HepG2 (cell line): ENCODE data around the gene CES2. TPM values are rescaled to one million over a fixed set of nuclear protein-coding genes. Genes with fewer than 3 reads are reported as not detected.

Experiments used
- ARID4A ChIP-seq: sonication (generic); formaldehyde crosslinking; IDR thresholded peaks from 2 replicates; pipeline ENCODE4 v1.5.0; 2020; ENCODE audit warnings: mild to moderate bottlenecking, missing genetic modification reagents, borderline replicate concordance
- BCL3 ChIP-seq: sonication (generic); formaldehyde crosslinking; IDR thresholded peaks from 2 replicates; pipeline ENCODE4 v1.5.1; 2020; ENCODE audit warnings: mild to moderate bottlenecking, missing genetic modification reagents, moderate library complexity
- CEBPZ ChIP-seq: IDR thresholded peaks from 2 replicates; pipeline ENCODE4 v1.6.1; 2012; ENCODE audit warnings: low read length, improper control_type of control experiment
- HNRNPUL1 ChIP-seq: fragments of 200-400 bp; formaldehyde crosslinking; IDR thresholded peaks from 2 replicates; pipeline ENCODE4 v1.6.1; 2017; ENCODE audit warnings: low read depth, mild to moderate bottlenecking, low read length, moderate library complexity
- IKZF5 ChIP-seq: IDR thresholded peaks from 2 replicates; pipeline ENCODE4 v1.6.1; 2018; ENCODE audit warnings: missing genetic modification reagents, mild to moderate bottlenecking, missing compliant biosample characterization
- MIXL1 ChIP-seq: IDR thresholded peaks from 2 replicates; pipeline ENCODE4 v1.6.1; 2016
- NCOR1 ChIP-seq: fragments of 200-600 bp; sonication (generic); IDR thresholded peaks from 2 replicates; pipeline ENCODE4 v1.7.0; 2017; ENCODE audit warnings: antibody characterized with exemption, low read length, borderline replicate concordance
- NFYB ChIP-seq: sonication (generic); formaldehyde crosslinking; IDR thresholded peaks from 2 replicates; pipeline ENCODE4 v1.4.0; 2020; ENCODE audit warnings: missing genetic modification reagents
- PHB2 ChIP-seq: fragments of 450-650 bp; IDR thresholded peaks from 2 replicates; pipeline ENCODE4 v1.6.1; 2018; ENCODE audit not compliant: partially characterized antibody
- RXRA ChIP-seq: sonication (generic); formaldehyde crosslinking; IDR thresholded peaks from 2 replicates; pipeline ENCODE4 v1.5.1; 2020; ENCODE audit warnings: missing genetic modification reagents
- SMAD1 ChIP-seq: sonication (generic); formaldehyde crosslinking; IDR thresholded peaks from 2 replicates; pipeline ENCODE4 v1.4.0; 2020; ENCODE audit warnings: missing genetic modification reagents, low read depth, mild to moderate bottlenecking, borderline replicate concordance
- ZKSCAN5 ChIP-seq: sonication (generic); formaldehyde crosslinking; IDR thresholded peaks from 2 replicates; pipeline ENCODE4 v1.5.1; 2020; ENCODE audit warnings: mild to moderate bottlenecking, missing genetic modification reagents
- ZNF101 ChIP-seq: sonication (generic); formaldehyde crosslinking; IDR thresholded peaks from 2 replicates; pipeline ENCODE4 v1.4.0; 2020; ENCODE audit warnings: mild to moderate bottlenecking, low read depth, missing genetic modification reagents, borderline replicate concordance
- polyA plus RNA-seq, 8 experiments: library from polyadenylated mRNA; depleted of rRNA in 3 of 8; stranded (reverse) in 7 of 8; unstranded in 1 of 8; fragments of >200 nt; fragmentation: Illumina TruSeq in 4 of 8; extraction: Trizol in 4 of 8; gene quantifications; 2 replicates each; pipeline versions ENCODE4 v1.2.1 to v1.2.3, GENCODE V29; 2011 to 2016; ENCODE audit warnings: low read depth in 4 of 8, missing spikeins in 1 of 8, mixed read lengths in 1 of 8; ENCODE audit not compliant: insufficient read depth in 1 of 8
- total RNA-seq, 5 experiments: library from RNA; depleted of rRNA; stranded (reverse); fragments of >200 nt; fragmentation: Illumina TruSeq; extraction: Trizol; gene quantifications; 2 replicates each; pipeline ENCODE4 v1.2.3, GENCODE V29; 2016; ENCODE audit warnings: low read depth in 1 of 5
- TF ChIP-seq, protein P1 (sequence below): IDR thresholded peaks from 2 replicates; pipeline ENCODE4 v1.6.1; 2012; ENCODE audit warnings: low read depth, low read length, improper control_type of control experiment
- TF ChIP-seq, protein P2 (sequence below): sonication (generic); formaldehyde crosslinking; IDR thresholded peaks from 2 replicates; pipeline ENCODE4 v1.4.0; 2020; ENCODE audit warnings: missing genetic modification reagents

Gene CES2
- total and polyA plus RNA-seq, 2 of the 13 experiments (the other 11 are each of a cell fraction or from before 2014, with no cell fraction given): 50.6 to 63.8 TPM

- TF ChIP-seq CEBPZ (no peak), NCOR1 (peak; percentile 61; the same call in 1 of the 2 replicates), NFYB (CRISPR knock-in tag) (peak; percentile 70), ZKSCAN5 (CRISPR knock-in tag) (no peak), SMAD1 (no peak), IKZF5 (CRISPR knock-in tag) (peak; percentile 46; the same call in 1 of the 2 replicates), HNRNPUL1 (no peak), RXRA (CRISPR knock-in tag) (no peak), PHB2 (no peak), ARID4A (CRISPR knock-in tag) (no peak; the same call in 1 of the 2 replicates), ZNF101 (CRISPR knock-in tag) (no peak), MIXL1 (CRISPR knock-in tag) (peak; percentile 83), BCL3 (CRISPR knock-in tag) (0 out of 2 replicates have a peak, but pooled peaks have one; percentile 5)
- TF ChIP-seq, protein P1, sequence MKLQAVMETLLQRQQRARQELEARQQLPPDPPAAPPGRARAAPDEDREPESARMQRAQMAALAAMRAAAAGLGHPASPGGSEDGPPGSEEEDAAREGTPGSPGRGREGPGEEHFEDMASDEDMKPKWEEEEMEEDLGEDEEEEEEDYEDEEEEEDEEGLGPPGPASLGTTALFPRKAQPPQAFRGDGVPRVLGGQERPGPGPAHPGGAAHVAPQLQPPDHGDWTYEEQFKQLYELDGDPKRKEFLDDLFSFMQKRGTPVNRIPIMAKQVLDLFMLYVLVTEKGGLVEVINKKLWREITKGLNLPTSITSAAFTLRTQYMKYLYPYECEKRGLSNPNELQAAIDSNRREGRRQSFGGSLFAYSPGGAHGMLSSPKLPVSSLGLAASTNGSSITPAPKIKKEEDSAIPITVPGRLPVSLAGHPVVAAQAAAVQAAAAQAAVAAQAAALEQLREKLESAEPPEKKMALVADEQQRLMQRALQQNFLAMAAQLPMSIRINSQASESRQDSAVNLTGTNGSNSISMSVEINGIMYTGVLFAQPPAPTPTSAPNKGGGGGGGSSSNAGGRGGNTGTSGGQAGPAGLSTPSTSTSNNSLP: peak; percentile 89
- TF ChIP-seq, protein P2, sequence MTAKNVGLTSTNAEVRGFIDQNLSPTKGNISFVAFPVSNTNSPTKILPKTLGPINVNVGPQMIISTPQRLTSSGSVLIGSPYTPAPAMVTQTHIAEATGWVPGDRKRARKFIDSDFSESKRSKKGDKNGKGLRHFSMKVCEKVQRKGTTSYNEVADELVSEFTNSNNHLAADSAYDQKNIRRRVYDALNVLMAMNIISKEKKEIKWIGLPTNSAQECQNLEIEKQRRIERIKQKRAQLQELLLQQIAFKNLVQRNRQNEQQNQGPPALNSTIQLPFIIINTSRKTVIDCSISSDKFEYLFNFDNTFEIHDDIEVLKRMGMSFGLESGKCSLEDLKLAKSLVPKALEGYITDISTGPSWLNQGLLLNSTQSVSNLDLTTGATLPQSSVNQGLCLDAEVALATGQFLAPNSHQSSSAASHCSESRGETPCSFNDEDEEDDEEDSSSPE (CRISPR knock-in tag): no peak
These were observed 12.2 kb downstream of the CES2 start (continued) for GRCh38 chr16:66947302-66948065.
